MM.1S (cell line): ENCODE data around the gene MAST3.

Experiments
- CTCF ChIP-seq: fragments of 300-600 bp; sonication (generic); IDR thresholded peaks from 2 replicates; pipeline ENCODE4 v1.5.1; 2016; ENCODE audit warnings: antibody characterized with exemption, low read length, mixed read lengths
- EZH2phosphoT487 ChIP-seq: fragments of 300-600 bp; sonication (generic); IDR thresholded peaks from 2 replicates; pipeline ENCODE4 v1.6.1; 2018; ENCODE audit warnings: antibody characterized with exemption, low read length

- no peak for TF ChIP-seq CTCF
- TF ChIP-seq EZH2phosphoT487, result no peak
Measured at GRCh38 chr19:18126097-18126496, 28.5 kb downstream of the MAST3 start.
